ENCODE measurements around the gene BCL2.

DNA sequence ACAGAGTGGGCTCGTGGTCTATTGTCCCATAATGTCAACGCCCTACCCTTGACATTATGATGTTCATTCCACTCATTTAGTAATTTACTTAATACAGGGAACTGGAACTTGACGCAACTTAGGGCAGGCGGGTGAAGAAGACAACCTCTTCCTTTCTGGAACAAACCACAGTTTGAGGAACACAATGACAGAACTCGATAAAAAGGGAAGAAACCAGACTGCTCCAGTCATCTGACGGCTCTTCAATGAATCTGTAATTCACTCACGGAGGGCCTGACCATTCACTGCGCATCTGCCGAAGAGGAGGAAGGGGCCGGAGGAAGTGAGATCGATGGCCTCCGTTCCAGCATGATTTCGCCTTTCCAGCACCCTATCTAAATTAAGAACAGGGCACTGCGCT is 83.2 kb downstream of the BCL2 start:
- TF ChIP-seq EZH2phosphoT487 (IDR thresholded peaks at IDR 0.05; ENCODE audit: borderline replicate concordance): no peak
- TF ChIP-seq CTCF (IDR thresholded peaks at IDR 0.05 in 2 of 3, conservative IDR thresholded peaks at IDR 0.05 in 1 of 3; ENCODE audit: borderline replicate concordance in 1 of 3, insufficient read depth in 1 of 3, low read depth in 2 of 3, low read length in 2 of 3): no peak
- TF ChIP-seq SP1 (IDR thresholded peaks at IDR 0.05; ENCODE audit: low read depth): no peak
- no peak for TF ChIP-seq ZBTB33 (IDR thresholded peaks at IDR 0.05; ENCODE audit: extremely low read depth, insufficient replicate concordance, low read length)
- TF ChIP-seq FOSL1 (IDR thresholded peaks at IDR 0.05; ENCODE audit: low read depth): no peak
- TF ChIP-seq EGR1 (IDR thresholded peaks at IDR 0.05; ENCODE audit: low read depth): no peak
- TF ChIP-seq CEBPB (IDR thresholded peaks at IDR 0.05; ENCODE audit: low read depth): no peak
- no peak for TF ChIP-seq ATF3 (IDR thresholded peaks at IDR 0.05)
- no peak for TF ChIP-seq YY1 (IDR thresholded peaks at IDR 0.05; ENCODE audit: extremely low read depth, insufficient replicate concordance, low read depth, low read length)
- no peak for TF ChIP-seq POLR2AphosphoS5 (IDR thresholded peaks at IDR 0.05; ENCODE audit: low read depth, low read length)
